PFSK-1 (cell line): Measurements from ENCODE around the gene KMT5B.
A peak's percentile ranks its signal among the peaks of the same experiment; 100 is the strongest.

Source experiments
- FOXP2 ChIP-seq: optimal IDR thresholded peaks from 2 replicates; pipeline ENCODE3; 2011; ENCODE audit warnings: borderline replicate concordance, control low read depth, inconsistent platforms; ENCODE audit not compliant: insufficient read depth; ENCODE audit errors: extremely low read length, extremely low read depth
- POLR2AphosphoS5 ChIP-seq: IDR thresholded peaks from 2 replicates; pipeline ENCODE4 v1.6.1; 2012; ENCODE audit warnings: low read depth, mild to moderate bottlenecking, control low read depth, low read length, moderate library complexity
- SIN3A ChIP-seq: IDR thresholded peaks from 2 replicates; pipeline ENCODE4 v1.6.1; 2012; ENCODE audit warnings: mild to moderate bottlenecking, low read length, moderate library complexity, borderline replicate concordance; ENCODE audit not compliant: insufficient read depth
- TAF1 ChIP-seq: IDR thresholded peaks from 2 replicates; pipeline ENCODE4 v1.6.1; 2012; ENCODE audit warnings: low read length, control low read depth, borderline replicate concordance; ENCODE audit not compliant: insufficient read depth
- TF ChIP-seq, protein P1 (sequence below), 2 experiments: IDR thresholded peaks; 2 replicates each; pipeline versions ENCODE4 v1.6.1 to v1.8.0; 2011 to 2012; ENCODE audit warnings: low read depth in 2 of 2, low read length in 2 of 2, control low read depth in 1 of 2, inconsistent platforms in 1 of 2, mild to moderate bottlenecking in 1 of 2, moderate library complexity in 1 of 2; ENCODE audit not compliant: insufficient read depth in 1 of 2

DNA sequence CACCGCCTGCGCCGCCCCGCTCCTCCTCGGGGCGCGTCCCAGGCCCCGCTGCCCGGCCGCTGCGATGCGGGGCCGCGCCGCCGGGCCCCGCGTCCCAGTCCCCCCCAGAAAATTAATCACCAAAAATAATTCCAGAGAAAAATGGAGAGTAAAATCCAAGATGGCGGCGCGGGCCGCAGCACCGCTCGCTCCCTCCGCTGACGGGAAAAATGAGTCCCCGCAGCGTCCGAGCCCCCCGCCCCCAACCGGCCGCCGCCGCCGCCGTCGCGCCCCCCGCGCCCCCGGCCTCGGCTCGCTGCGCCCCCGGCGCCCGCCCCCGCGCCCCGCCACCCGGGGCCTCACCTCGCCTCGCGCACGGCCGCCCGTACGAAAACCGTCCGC lies at the start of gene KMT5B:
- TF ChIP-seq TAF1: peak; percentile 52; the same call in 1 of the 2 replicates
- no peak for TF ChIP-seq SIN3A
- no peak for TF ChIP-seq POLR2AphosphoS5
- TF ChIP-seq, protein P1, sequence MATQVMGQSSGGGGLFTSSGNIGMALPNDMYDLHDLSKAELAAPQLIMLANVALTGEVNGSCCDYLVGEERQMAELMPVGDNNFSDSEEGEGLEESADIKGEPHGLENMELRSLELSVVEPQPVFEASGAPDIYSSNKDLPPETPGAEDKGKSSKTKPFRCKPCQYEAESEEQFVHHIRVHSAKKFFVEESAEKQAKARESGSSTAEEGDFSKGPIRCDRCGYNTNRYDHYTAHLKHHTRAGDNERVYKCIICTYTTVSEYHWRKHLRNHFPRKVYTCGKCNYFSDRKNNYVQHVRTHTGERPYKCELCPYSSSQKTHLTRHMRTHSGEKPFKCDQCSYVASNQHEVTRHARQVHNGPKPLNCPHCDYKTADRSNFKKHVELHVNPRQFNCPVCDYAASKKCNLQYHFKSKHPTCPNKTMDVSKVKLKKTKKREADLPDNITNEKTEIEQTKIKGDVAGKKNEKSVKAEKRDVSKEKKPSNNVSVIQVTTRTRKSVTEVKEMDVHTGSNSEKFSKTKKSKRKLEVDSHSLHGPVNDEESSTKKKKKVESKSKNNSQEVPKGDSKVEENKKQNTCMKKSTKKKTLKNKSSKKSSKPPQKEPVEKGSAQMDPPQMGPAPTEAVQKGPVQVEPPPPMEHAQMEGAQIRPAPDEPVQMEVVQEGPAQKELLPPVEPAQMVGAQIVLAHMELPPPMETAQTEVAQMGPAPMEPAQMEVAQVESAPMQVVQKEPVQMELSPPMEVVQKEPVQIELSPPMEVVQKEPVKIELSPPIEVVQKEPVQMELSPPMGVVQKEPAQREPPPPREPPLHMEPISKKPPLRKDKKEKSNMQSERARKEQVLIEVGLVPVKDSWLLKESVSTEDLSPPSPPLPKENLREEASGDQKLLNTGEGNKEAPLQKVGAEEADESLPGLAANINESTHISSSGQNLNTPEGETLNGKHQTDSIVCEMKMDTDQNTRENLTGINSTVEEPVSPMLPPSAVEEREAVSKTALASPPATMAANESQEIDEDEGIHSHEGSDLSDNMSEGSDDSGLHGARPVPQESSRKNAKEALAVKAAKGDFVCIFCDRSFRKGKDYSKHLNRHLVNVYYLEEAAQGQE (IDR thresholded peaks at IDR 0.05; ENCODE audit: insufficient read depth in 1 of 2, low read depth in 2 of 2, low read length in 2 of 2): 0 out of 4 replicates have a peak, but pooled peaks of 1 of the 2 experiments have one; percentile 10
- peak; percentile 3 for TF ChIP-seq FOXP2
